OCI-LY7 (cell line): ENCODE data around the gene CACNA2D2.

Source experiments
- CTCF ChIP-seq: fragments of 200-600 bp; sonication (generic); conservative IDR thresholded peaks from 2 replicates; pipeline ENCODE4 v1.5.1; 2014; ENCODE audit warnings: mild to moderate bottlenecking, antibody characterized with exemption, low read length, moderate library complexity, mixed read lengths
- EZH2phosphoT487 ChIP-seq: fragments of 200-600 bp; sonication (generic); IDR thresholded peaks from 2 replicates; pipeline ENCODE4 v1.6.1; 2018; ENCODE audit warnings: low read depth, borderline replicate concordance, mild to moderate bottlenecking, mixed run types, antibody characterized with exemption, low read length, moderate library complexity, mixed read lengths

GRCh38 chr3:50406487-50406886 is 96.9 kb downstream of the CACNA2D2 start:
- TF ChIP-seq CTCF (no peak), EZH2phosphoT487 (no peak)
